ENCODE data around the gene CFDP1.

CFDP1 gene

DNA sequence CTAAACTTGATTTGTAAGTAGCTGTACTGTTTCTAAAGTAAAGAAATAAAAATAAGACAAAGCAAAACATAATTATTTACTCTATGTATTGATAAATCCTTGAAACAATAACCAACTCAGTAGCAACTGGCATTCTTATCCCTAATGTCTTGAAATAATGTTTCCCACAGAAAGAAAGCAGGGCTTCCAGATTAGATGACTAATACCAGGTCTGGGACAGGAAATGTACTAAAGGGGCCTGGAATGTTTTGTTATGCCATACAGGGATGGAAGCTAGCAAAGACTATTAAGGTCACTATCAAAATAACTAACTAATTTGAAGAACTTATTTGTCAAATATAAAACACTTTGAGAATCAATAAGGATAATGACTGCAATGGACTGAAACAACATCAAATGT lies 82.1 kb downstream of the CFDP1 start:
- H3K9ac ChIP-seq = no peak overlapping the region
- no peak overlapping the region for H3K27ac ChIP-seq
- no peak for TF ChIP-seq Cebpa-rat (IDR thresholded peaks at IDR 0.05)
- H3K4me2 ChIP-seq = no peak overlapping the region
- H4K20me1 ChIP-seq = no peaks in the 10 kb centered on the region
- peaks cover 23% of the 10 kb centered on the region for H3K36me3 ChIP-seq
- H3K4me1 ChIP-seq = no peaks in the 10 kb centered on the region
- H3K4me3 ChIP-seq = no peak overlapping the region
- H3K9me3 ChIP-seq = no peaks in the 10 kb centered on the region
- H3K27me3 ChIP-seq = no peaks in the 10 kb centered on the region

DNA sequence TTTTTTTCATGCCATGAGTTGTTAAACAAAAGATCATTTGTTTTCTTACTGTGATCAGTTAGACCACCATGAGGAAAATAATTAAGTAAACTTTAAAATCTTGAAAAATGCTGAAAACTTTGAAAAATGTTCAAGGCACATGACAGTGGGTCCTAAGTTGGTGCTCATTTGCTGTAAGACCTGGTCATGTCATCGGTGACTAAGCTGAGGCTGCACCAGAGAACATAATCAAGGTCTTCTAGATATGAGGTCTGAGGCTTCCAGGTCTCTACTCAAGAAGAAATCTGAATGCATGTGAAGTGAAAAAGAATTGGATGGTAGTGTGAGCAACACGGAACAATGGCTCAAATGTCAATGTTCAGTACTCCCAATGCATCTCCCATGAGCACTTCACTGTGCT lies 87.6 kb downstream of the CFDP1 start:
- no peak for TF ChIP-seq Cebpa-rat (IDR thresholded peaks at IDR 0.05)
- Histone ChIP-seq H3K9ac (no peak overlapping the region), H3K27ac (no peak overlapping the region), H3K4me3 (no peak overlapping the region), H3K27me3 (no peaks in the 10 kb centered on the region), H3K4me2 (no peak overlapping the region), H4K20me1 (peaks cover 28% of the 10 kb centered on the region), H3K4me1 (no peaks in the 10 kb centered on the region), H3K36me3 (peaks cover 46% of the 10 kb centered on the region), H3K9me3 (no peaks in the 10 kb centered on the region)

DNA sequence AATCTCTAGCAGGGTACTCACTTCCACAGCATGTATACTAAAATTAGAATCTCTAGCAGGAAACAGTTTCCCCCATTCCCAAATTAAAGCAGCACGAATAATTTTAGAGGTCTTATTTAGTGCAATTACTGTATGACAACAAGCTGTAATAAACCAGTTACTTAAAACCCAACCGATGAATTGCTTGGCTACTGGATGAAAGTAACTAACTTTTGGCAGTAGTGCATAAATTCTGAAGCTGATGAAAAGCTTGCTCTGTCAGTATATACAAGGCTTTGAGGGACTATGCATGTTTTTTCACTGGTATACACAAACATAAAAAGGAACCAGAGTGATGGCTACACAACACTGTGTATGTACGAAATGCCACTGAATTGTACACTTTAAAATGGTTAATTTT lies 89.4 kb downstream of the CFDP1 start:
- no peak for TF ChIP-seq Cebpa-rat (IDR thresholded peaks at IDR 0.05)
- no peaks in the 10 kb centered on the region for H3K9me3 ChIP-seq
- H4K20me1 ChIP-seq = peaks cover 42% of the 10 kb centered on the region
- peaks cover 48% of the 10 kb centered on the region for H3K36me3 ChIP-seq
- H3K27ac ChIP-seq = no peak overlapping the region
- H3K27me3 ChIP-seq = no peaks in the 10 kb centered on the region
- no peak overlapping the region for H3K9ac ChIP-seq
- H3K4me3 ChIP-seq = no peak overlapping the region
- H3K4me2 ChIP-seq = no peak overlapping the region
- H3K4me1 ChIP-seq = no peaks in the 10 kb centered on the region

DNA sequence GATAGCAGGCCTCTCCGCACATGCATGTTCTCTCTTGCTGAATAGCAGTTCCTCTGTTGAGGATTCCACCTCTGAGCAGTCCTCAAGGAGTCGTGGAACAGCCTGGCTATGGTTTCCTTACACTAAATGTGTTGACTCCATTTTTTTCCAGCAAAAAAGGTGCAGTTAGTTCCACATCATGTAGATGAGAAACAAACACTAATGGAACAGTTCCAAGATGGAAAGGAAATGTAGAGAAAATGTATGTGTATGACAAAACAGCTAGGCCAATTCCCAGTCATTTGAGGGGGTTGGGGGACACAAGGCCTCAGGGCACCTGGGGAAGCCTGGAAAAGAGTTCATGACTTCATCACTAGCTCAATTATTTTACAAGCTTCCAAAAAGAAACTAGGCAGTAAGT lies 90.0 kb downstream of the CFDP1 start:
- Histone ChIP-seq H3K9ac (no peak overlapping the region), H3K27me3 (no peaks in the 10 kb centered on the region), H3K36me3 (peaks cover 45% of the 10 kb centered on the region), H3K27ac (no peak overlapping the region), H3K9me3 (no peaks in the 10 kb centered on the region), H4K20me1 (peaks cover 46% of the 10 kb centered on the region), H3K4me3 (no peak overlapping the region), H3K4me2 (no peak overlapping the region), H3K4me1 (no peaks in the 10 kb centered on the region)
- TF ChIP-seq Cebpa-rat (IDR thresholded peaks at IDR 0.05) = no peak

DNA sequence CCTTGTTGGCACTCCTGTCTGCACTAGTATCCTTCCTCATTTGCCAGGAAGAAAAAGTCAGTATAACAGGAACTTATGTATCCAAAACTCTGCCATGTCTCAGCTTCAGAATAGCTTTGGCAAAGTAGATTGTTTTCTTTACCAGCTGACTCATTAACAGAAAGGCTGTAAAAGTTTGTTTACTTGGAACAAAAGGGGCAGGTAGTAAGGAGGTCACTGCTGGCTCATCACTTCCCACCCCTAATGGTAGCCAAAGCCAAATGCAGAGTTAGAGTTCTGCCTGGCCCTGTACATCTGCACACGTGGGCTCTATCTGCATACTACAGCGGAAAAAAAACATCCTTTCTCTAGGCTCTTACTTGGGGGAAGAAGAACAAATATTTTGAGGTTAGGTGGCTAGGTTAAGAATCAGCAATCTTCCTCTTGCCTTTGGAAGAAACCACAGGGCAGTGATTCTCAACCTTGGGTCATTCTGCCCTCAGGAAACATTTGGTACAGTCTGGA lies 90.9 kb downstream of the CFDP1 start:
- Histone ChIP-seq H3K4me2 (no peak overlapping the region), H4K20me1 (peaks cover 55% of the 10 kb centered on the region), H3K36me3 (peaks cover 49% of the 10 kb centered on the region), H3K4me1 (no peaks in the 10 kb centered on the region), H3K9ac (no peak overlapping the region), H3K9me3 (no peaks in the 10 kb centered on the region), H3K27ac (no peak overlapping the region), H3K27me3 (no peaks in the 10 kb centered on the region), H3K4me3 (no peak overlapping the region)
- no peak for TF ChIP-seq Cebpa-rat (IDR thresholded peaks at IDR 0.05)

DNA sequence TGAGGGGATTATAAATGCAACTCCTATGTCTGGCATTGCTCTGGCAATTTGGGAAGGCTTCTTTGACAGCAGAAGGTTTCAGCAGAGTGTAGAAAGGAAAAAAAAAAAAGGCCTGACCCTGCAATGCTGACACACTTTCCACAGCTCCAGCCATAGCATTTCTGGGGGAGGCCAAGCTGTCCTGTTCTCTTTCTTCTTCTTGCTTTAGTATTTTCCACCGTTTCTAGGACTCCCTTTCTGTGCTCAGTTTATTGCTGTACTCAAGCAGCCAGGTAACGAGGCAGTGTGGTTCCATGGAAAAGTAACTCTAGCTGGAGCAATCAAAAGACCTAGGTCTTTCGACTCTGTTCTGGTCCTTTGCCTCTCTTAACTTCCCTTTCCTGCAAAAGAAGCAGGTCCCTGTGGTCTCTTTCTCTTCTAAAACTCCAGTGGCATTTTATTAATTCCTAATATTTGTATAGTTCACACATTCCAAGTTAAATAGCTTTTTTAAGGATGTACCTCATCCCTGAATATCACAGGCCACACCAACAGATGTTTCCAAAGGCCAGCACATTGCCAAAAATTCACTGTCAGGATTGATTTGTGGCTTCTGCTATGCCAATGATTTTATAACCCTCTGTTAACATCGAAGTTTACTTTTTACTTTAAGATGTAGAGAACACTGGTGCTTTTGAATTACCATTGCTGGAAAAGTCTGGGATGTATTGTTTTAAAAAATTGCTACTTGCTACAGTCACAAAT lies 91.6 kb downstream of the CFDP1 start:
- no peak overlapping the region for H3K27ac ChIP-seq
- H3K4me2 ChIP-seq = no peak overlapping the region
- peaks cover 62% of the 10 kb centered on the region for H4K20me1 ChIP-seq
- no peak overlapping the region for H3K4me3 ChIP-seq
- H3K9me3 ChIP-seq = 0 out of 2 replicates have a peak, but pooled peaks cover 5% of the 10 kb centered on the region
- H3K9ac ChIP-seq = no peak overlapping the region
- no peaks in the 10 kb centered on the region for H3K4me1 ChIP-seq
- TF ChIP-seq Cebpa-rat (IDR thresholded peaks at IDR 0.05) = no peak
- H3K27me3 ChIP-seq = no peaks in the 10 kb centered on the region; the same call in 1 of the 2 replicates
- H3K36me3 ChIP-seq = peaks cover 48% of the 10 kb centered on the region

DNA sequence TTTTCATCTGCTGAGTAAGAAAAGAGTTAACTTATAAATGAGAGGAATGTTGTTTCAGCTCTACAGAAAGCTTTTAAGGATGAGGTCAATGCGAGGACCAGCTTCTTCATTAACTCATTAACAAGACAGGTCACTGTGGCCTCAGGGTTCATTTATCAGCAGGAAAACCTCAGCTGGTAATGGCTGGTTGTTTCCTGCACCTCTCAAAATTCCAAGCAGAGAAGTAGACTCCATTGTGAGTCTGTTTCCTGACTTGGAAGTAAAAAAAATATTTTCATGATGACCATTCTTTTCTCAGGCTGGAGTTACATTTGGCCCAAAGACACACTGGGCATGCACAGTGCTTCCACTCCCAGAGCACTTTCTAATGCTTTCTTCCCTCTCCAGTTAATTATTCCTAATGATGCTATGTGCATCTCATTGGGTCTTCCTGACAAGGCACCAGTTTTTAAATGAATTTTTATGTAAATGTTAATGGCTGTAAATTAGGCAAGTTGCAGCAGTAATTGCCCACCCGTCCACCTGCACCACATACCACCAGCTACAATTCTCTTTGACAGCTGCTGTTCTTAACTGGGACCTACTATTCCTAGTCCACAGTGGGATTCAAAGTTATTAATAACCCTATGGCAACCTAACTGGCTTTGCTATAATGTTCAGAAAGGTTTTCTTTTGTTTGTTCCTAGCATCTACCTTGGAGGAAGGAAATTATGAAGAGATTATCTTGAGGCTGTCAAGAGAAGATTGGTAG lies 92.4 kb downstream of the CFDP1 start:
- 0 out of 2 replicates have a peak, but pooled peaks cover 5% of the 10 kb centered on the region for H3K9me3 ChIP-seq
- H3K4me3 ChIP-seq = no peak overlapping the region
- no peaks in the 10 kb centered on the region; the same call in 1 of the 2 replicates for H3K27me3 ChIP-seq

DNA sequence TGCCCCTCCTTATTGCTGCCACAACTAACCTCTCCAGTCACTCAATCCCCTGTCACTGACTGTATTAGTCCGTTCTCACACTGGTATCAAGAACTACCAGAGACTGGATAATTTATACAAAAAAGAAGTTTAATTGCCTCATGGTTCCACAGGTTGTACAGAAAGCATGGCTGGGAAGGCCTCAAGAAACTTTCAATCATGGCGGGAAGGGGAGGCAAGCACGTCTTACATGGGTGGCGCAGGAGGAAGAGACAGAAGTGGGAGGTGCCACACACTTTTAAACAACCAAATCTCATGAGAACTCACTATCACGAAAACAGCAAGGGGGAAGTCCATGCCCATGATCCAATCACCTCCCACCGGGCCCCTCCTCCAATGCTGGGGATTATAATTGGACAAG lies 95.9 kb downstream of the CFDP1 start:
- H3K4me2 ChIP-seq = no peak overlapping the region
- peaks cover 37% of the 10 kb centered on the region for H3K36me3 ChIP-seq
- H3K27me3 ChIP-seq = no peaks in the 10 kb centered on the region; the same call in 1 of the 2 replicates
- H3K27ac ChIP-seq = no peak overlapping the region
- no peak for TF ChIP-seq Cebpa-rat (IDR thresholded peaks at IDR 0.05)
- no peak overlapping the region for H3K4me3 ChIP-seq
- H3K4me1 ChIP-seq = peaks cover 28% of the 10 kb centered on the region
- H3K9ac ChIP-seq = no peak overlapping the region
- peaks cover 93% of the 10 kb centered on the region for H4K20me1 ChIP-seq
- 0 out of 2 replicates have a peak, but pooled peaks cover 5% of the 10 kb centered on the region for H3K9me3 ChIP-seq

More for the DNA sequence above, 92.4 kb downstream of the CFDP1 start:
- H3K4me2 ChIP-seq = no peak overlapping the region
- H3K4me1 ChIP-seq = no peaks in the 10 kb centered on the region
- TF ChIP-seq Cebpa-rat (IDR thresholded peaks at IDR 0.05) = no peak
- peaks cover 70% of the 10 kb centered on the region for H4K20me1 ChIP-seq
- no peak overlapping the region for H3K27ac ChIP-seq
- H3K36me3 ChIP-seq = peaks cover 52% of the 10 kb centered on the region
- no peak overlapping the region for H3K9ac ChIP-seq

DNA sequence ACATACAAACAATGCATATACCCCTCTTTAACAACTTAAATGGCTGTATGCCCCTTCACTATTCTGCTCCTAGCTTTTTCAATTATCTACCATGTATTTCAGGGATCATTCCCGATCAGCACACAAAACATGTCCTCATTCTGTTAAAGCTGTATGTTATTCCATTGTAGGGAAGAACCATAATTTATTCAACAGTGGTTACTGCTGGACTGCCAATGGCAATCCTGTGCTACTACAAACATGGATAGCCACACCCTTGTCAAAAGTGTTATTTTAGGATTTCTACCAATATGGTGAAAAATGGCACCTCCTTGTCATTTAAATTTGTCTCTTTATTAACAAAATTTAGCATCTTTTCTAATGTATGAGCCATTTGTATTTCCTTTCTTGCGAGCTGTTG lies 96.8 kb downstream of the CFDP1 start:
- TF ChIP-seq Cebpa-rat (IDR thresholded peaks at IDR 0.05) = no peak
- H3K27me3 ChIP-seq = no peaks in the 10 kb centered on the region; the same call in 1 of the 2 replicates
- peaks cover 33% of the 10 kb centered on the region for H3K4me1 ChIP-seq
- H3K9ac ChIP-seq = no peak overlapping the region
- H3K27ac ChIP-seq = no peak overlapping the region
- H3K4me2 ChIP-seq = no peak overlapping the region
- peaks cover 93% of the 10 kb centered on the region for H4K20me1 ChIP-seq
- H3K4me3 ChIP-seq = no peak overlapping the region
- peaks cover 33% of the 10 kb centered on the region for H3K36me3 ChIP-seq
- H3K9me3 ChIP-seq = 0 out of 2 replicates have a peak, but pooled peaks cover 5% of the 10 kb centered on the region

DNA sequence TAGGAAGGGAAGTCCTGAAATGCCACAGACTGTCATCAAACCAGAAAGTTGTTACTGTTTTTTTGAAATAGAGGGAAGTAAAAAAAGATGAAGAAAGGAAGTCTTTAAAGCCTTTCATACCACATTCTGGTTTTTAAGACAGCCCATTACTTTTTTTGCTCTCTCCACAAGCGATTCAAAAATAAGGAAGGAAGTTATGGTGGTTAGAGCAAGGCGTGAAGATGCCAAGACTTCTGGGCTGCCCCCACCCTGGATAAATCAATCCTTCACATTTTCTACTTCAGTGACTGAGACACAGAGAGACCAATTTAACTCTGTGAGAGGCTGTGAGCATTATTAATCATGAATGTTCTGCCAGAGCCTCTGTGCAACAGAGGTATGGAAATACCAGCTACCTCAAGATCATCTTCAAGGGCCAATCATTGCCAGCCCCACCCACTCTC lies 99.6 kb downstream of the CFDP1 start:
- Histone ChIP-seq H3K9ac (no peak overlapping the region), H3K4me3 (no peak overlapping the region), H3K36me3 (peaks cover 28% of the 10 kb centered on the region), H3K27ac (no peak overlapping the region), H4K20me1 (peaks cover 97% of the 10 kb centered on the region), H3K4me1 (peaks cover 33% of the 10 kb centered on the region), H3K4me2 (peak overlapping the region; percentile 62), H3K9me3 (0 out of 2 replicates have a peak, but pooled peaks cover 5% of the 10 kb centered on the region), H3K27me3 (no peaks in the 10 kb centered on the region; the same call in 1 of the 2 replicates)
- no peak for TF ChIP-seq Cebpa-rat (IDR thresholded peaks at IDR 0.05)
